ENCODE results near the gene BAIAP2. TPM values are rescaled to one million over a fixed set of nuclear protein-coding genes. Genes with fewer than 3 reads are reported as not detected.

BAIAP2 gene
- total and polyA plus RNA-seq, 2 of the 13 experiments (the other 11 are each of a cell fraction or from before 2014, with no cell fraction given): 22.5 to 24.0 TPM

MicroRNA genes within 50 kb of the gene (microRNA counts, 767-probe panel; counts per million panel counts)
- not detected for microRNA hsa-miR-1250
- 30,857 counts per million, percentile 10 among the panel's probes with 10 or more counts for microRNA hsa-miR-338-3p
- microRNA hsa-miR-338-5p: not detected
- microRNA hsa-miR-657: not detected

Small RNAs within 50 kb of the gene (microRNA-seq; reads per million reads assigned to microRNA genes)
- gene MIR1250: 11.1 reads per million, percentile 47 among the genes with 10 or more reads in this experiment
- not detected for gene MIR3065
- gene MIR338: not detected
- not detected for gene MIR657

Small RNAs within 50 kb of the gene (small RNA-seq; reads per million reads assigned to genes)
- gene MIR1250 (ENCODE audit: insufficient read depth in 2 of 3, insufficient read length in 3 of 3, low read depth in 2 of 3, low replicate concordance in 1 of 3): 0 to 0.98 (median 0.10) reads per million in 3 experiments
- gene MIR3065 (ENCODE audit: insufficient read depth in 2 of 3, insufficient read length in 3 of 3, low read depth in 2 of 3, low replicate concordance in 1 of 3): 6.4 to 1,860 (median 509) reads per million in 3 experiments
- gene MIR657 (ENCODE audit: insufficient read depth in 2 of 3, insufficient read length in 3 of 3, low read depth in 2 of 3, low replicate concordance in 1 of 3): 0 reads per million in 3 experiments

Other genes with a start within 250 kb of the BAIAP2 start
- gene CHMP6, start 43.3 kb upstream of the BAIAP2 start, total RNA-seq (2016; rRNA removed; fragmentation: Illumina TruSeq; extraction: Trizol): 24.2 and 24.6 TPM in 2 replicates
- 11.1 and 17.7 TPM in 2 replicates for gene CHMP6, start 43.3 kb upstream of the BAIAP2 start, polyA plus RNA-seq (2011; rRNA removed)
- gene PVALEF, start 130.4 kb downstream of the BAIAP2 start, total RNA-seq (2016; rRNA removed; fragmentation: Illumina TruSeq; extraction: Trizol): 0.18 TPM in 1 of 2 replicates, not detected in the other
- gene PVALEF, start 130.4 kb downstream of the BAIAP2 start, polyA plus RNA-seq (2011; rRNA removed): 0.18 and 0.24 TPM in 2 replicates
- gene AATK, start 131.1 kb downstream of the BAIAP2 start, total RNA-seq (2016; rRNA removed; fragmentation: Illumina TruSeq; extraction: Trizol): 6.1 and 8.4 TPM in 2 replicates
- 2.9 and 5.2 TPM in 2 replicates for gene AATK, start 131.1 kb downstream of the BAIAP2 start, polyA plus RNA-seq (2011; rRNA removed)
- 11.1 and 16.8 TPM in 2 replicates for gene CEP131, start 187.8 kb downstream of the BAIAP2 start, total RNA-seq (2016; rRNA removed; fragmentation: Illumina TruSeq; extraction: Trizol)
- 5.0 and 5.6 TPM in 2 replicates for gene CEP131, start 187.8 kb downstream of the BAIAP2 start, polyA plus RNA-seq (2011; rRNA removed)
- 8.5 and 18.8 TPM in 2 replicates for gene TEPSIN, start 203.9 kb downstream of the BAIAP2 start, total RNA-seq (2016; rRNA removed; fragmentation: Illumina TruSeq; extraction: Trizol)
- 16.1 and 19.7 TPM in 2 replicates for gene TEPSIN, start 203.9 kb downstream of the BAIAP2 start, polyA plus RNA-seq (2011; rRNA removed)
- 213 and 233 TPM in 2 replicates for gene NDUFAF8, start 204.2 kb downstream of the BAIAP2 start, total RNA-seq (2016; rRNA removed; fragmentation: Illumina TruSeq; extraction: Trizol)
- 62.4 and 75.6 TPM in 2 replicates for gene NDUFAF8, start 204.2 kb downstream of the BAIAP2 start, polyA plus RNA-seq (2011; rRNA removed)